Neural crest cell (in vitro differentiated cells): ENCODE results near the gene GSX1. TPM values are rescaled to one million over a fixed set of nuclear protein-coding genes. Genes with fewer than 3 reads are reported as not detected.
"Not testable (repeated sequence)": the region's sequence is repeated elsewhere in the genome, so short reads cannot be mapped to it uniquely, and the experiment has no call there.

Experiments used
- DNase-seq: peaks from one replicate; pipeline ENCODE4 v3.0.0; 2021; ENCODE audit warnings: low read depth, mixed read lengths, low spot score
- H3K27ac Mint-ChIP-seq: one replicate; pipeline ENCODE4 v1.8.0; 2021; ENCODE audit warnings: mild to moderate bottlenecking, mixed read lengths; ENCODE audit not compliant: unreplicated experiment
- H3K27me3 Mint-ChIP-seq: 2 replicates; pipeline ENCODE4 v1.8.0; 2021; ENCODE audit warnings: low read depth, mild to moderate bottlenecking, mixed read lengths
- H3K36me3 Mint-ChIP-seq: 2 replicates; pipeline ENCODE4 v1.8.0; 2021; ENCODE audit warnings: low read depth, mild to moderate bottlenecking, mixed read lengths
- H3K4me1 Mint-ChIP-seq: 2 replicates; pipeline ENCODE4 v1.8.0; 2021; ENCODE audit warnings: mixed read lengths
- H3K4me3 Mint-ChIP-seq: one replicate; pipeline ENCODE4 v1.8.0; 2021; ENCODE audit warnings: mild to moderate bottlenecking, mixed read lengths
- H3K9me3 Mint-ChIP-seq: 2 replicates; pipeline ENCODE4 v1.8.0; 2021; ENCODE audit warnings: mixed read lengths
- long read RNA-seq: library from polyadenylated mRNA; unstranded; transcript quantifications from one replicate; pipeline ENCODE4 v2.0.0, GENCODE V29; 2020
- total RNA-seq: library from RNA; stranded (reverse); gene quantifications from 2 replicates; pipeline ENCODE4 v1.2.1, GENCODE V29; 2021
- TF ChIP-seq, protein P1 (sequence below): fragments of 200-600 bp; sonication (generic); conservative IDR thresholded peaks from 2 replicates; pipeline ENCODE4 v1.5.0; 2021; ENCODE audit warnings: antibody characterized with exemption, mild to moderate bottlenecking

GSX1 gene
- total RNA-seq: 10.6 and 11.4 TPM in 2 replicates
- long read RNA-seq: 0 reads

DNA sequence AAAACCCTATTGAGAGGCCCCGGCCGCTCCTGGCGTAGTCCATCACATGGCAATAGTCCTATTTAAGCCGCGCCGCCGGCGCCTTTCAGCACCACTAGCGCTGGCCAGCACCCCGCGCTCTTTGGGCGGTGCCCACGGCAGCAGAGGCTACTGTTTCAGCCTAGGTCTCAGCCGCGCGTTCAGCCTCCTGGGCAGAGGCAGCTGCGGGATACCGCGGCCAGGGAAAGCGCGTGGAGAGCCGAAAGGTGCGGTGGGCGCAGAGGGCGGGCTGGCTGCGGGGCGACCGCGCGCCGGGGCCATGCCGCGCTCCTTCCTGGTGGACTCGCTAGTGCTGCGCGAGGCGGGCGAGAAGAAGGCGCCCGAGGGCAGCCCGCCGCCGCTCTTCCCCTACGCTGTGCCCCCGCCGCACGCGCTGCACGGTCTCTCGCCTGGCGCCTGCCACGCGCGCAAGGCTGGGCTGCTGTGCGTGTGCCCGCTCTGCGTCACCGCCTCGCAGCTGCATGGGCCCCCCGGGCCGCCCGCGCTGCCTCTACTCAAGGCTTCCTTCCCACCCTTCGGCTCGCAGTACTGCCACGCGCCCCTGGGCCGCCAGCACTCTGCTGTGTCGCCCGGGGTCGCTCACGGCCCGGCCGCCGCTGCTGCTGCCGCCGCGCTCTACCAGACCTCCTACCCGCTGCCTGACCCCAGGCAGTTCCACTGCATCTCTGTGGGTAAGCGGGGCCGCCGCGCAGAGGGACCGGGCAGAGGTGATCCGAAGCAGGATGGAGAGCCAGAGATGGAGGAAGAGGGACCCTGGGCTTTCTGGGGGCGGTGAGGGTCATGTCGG lies at the start of gene GSX1:
Gene GSX1 (plus strand): TSS at position 91 of the 826 bp plus-strand sequence. CDS start 208 bp downstream, at position 299.
- peaks cover 95% of the 10 kb centered on the region for H3K27me3 Mint-ChIP-seq
- DNase-seq: peak; percentile 74
- peak within 1 kb of the TSS; percentile 90 for H3K4me3 Mint-ChIP-seq
- H3K4me1 Mint-ChIP-seq: peaks cover 49% of the 10 kb centered on the region
- TF ChIP-seq, protein P1, sequence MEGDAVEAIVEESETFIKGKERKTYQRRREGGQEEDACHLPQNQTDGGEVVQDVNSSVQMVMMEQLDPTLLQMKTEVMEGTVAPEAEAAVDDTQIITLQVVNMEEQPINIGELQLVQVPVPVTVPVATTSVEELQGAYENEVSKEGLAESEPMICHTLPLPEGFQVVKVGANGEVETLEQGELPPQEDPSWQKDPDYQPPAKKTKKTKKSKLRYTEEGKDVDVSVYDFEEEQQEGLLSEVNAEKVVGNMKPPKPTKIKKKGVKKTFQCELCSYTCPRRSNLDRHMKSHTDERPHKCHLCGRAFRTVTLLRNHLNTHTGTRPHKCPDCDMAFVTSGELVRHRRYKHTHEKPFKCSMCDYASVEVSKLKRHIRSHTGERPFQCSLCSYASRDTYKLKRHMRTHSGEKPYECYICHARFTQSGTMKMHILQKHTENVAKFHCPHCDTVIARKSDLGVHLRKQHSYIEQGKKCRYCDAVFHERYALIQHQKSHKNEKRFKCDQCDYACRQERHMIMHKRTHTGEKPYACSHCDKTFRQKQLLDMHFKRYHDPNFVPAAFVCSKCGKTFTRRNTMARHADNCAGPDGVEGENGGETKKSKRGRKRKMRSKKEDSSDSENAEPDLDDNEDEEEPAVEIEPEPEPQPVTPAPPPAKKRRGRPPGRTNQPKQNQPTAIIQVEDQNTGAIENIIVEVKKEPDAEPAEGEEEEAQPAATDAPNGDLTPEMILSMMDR: no peak
- H3K36me3 Mint-ChIP-seq: peaks cover 3% of the 10 kb centered on the region
- H3K9me3 Mint-ChIP-seq: no peaks in the 10 kb centered on the region
- no peak within 1 kb of the TSS for H3K27ac Mint-ChIP-seq

DNA sequence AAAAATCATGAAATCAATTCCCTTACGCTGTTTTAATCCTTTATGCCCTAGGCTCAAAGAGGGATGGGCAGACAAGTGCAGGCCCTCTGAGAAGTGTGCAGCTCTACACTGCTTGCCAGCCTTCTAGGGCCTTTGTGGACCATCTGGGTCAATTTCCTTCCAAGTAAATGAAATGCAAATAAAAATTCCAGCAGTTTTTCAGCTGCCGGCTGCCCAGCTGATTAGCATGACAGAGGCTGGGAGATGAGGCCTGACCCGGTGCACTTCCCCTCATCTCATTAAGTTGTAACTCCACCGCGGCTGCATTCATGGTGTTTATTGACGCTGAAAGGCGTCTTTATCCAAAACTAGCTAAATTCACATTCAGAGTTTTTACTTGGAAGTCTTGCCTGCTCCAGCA lies 47.5 kb upstream of the GSX1 start:
- Mint-ChIP-seq H3K4me3 (peak overlapping the region; percentile 52), H3K9me3 (peaks cover 10% of the 10 kb centered on the region), H3K27me3 (peaks cover 16% of the 10 kb centered on the region), H3K36me3 (peaks cover 4% of the 10 kb centered on the region), H3K27ac (peak overlapping the region; percentile 83), H3K4me1 (peaks cover 45% of the 10 kb centered on the region)
- TF ChIP-seq, protein P1: no peak
- peak; percentile 43 for DNase-seq

DNA sequence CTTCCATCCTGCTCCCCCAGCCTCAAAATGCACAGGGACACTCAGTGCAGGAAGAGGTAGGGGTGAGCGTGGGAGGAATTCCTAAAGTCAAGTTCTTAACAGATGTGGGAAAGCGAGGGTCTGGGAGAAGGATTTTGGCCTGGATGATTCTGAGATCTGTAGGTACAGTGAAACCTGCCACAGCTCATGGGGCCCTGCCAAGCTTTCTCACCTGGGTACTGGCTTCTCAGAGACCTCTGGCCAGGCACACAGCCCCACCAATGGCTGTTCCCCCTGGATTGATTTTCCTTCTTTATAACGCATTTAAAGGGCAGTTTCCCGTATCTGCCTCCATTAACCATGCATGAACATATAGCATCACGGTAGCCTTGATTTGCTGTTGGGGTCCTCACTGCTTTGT lies 47.0 kb upstream of the GSX1 start:
- TF ChIP-seq, protein P1: no peak
- DNase-seq: no peak
- peaks cover 12% of the 10 kb centered on the region for H3K27me3 Mint-ChIP-seq
- H3K36me3 Mint-ChIP-seq: peaks cover 2% of the 10 kb centered on the region
- peak overlapping the region; percentile 83 for H3K27ac Mint-ChIP-seq
- H3K4me1 Mint-ChIP-seq: peaks cover 41% of the 10 kb centered on the region
- peaks cover 5% of the 10 kb centered on the region for H3K9me3 Mint-ChIP-seq
- peak overlapping the region; percentile 35 for H3K4me3 Mint-ChIP-seq

DNA sequence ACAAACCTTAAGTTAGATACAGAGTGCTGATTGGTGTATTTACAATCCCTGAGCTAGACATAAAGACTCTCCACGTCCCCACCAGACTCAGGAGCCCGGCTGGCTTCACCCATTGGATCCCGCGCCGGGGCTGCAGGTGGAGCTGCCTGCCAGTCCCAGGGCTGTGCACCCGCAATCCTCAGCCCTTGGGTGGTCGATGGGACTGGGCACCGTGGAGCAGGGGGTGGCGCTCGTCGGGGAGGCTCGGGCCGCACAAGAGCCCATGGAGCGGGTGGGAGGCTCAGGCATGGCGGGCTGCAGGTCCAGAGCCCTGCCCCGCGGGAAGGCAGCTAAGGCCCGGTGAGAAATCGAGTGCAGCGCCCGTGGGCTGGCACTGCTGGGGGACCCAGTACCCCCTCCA lies 44.1 kb upstream of the GSX1 start:
- H3K4me3 Mint-ChIP-seq, H3K36me3 Mint-ChIP-seq, H3K27ac Mint-ChIP-seq, DNase-seq, H3K9me3 Mint-ChIP-seq: not testable (repeated sequence)
- H3K27me3 Mint-ChIP-seq: peaks cover 14% of the 10 kb centered on the region
- peaks cover 47% of the 10 kb centered on the region for H3K4me1 Mint-ChIP-seq

DNA sequence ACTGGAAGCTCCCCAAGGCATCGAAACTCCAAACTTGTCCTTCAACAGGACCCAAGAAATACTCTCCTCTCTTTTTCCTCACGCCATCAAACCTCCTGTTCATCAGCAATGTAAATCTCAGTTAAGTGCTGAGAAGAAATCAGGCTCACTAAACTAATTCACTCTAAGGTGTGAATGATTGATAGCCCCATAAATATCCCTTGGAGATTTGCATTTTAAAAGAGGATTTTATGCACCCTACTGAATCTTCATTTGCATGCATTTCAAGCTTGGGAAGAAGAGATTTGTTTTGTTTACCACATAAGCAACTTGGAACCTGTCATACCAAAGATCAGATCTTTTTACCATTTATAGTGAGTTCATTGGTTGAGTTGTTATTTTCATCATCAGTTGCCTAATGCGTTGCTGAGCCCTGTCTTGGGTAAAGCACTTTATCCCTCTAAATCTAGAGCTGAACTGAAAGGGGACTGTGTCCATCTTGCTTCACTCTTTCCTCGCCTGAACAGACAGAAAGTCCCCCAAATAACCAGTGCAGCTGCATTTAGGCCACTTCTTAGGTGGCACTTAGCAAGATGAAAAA lies 40.2 kb upstream of the GSX1 start:
- H3K9me3 Mint-ChIP-seq: peaks cover 3% of the 10 kb centered on the region
- H3K36me3 Mint-ChIP-seq: peaks cover 4% of the 10 kb centered on the region
- no peak for DNase-seq
- TF ChIP-seq, protein P1: no peak
- H3K27me3 Mint-ChIP-seq: peaks cover 14% of the 10 kb centered on the region
- no peak overlapping the region for H3K27ac Mint-ChIP-seq
- H3K4me1 Mint-ChIP-seq: peaks cover 18% of the 10 kb centered on the region
- no peak overlapping the region for H3K4me3 Mint-ChIP-seq

DNA sequence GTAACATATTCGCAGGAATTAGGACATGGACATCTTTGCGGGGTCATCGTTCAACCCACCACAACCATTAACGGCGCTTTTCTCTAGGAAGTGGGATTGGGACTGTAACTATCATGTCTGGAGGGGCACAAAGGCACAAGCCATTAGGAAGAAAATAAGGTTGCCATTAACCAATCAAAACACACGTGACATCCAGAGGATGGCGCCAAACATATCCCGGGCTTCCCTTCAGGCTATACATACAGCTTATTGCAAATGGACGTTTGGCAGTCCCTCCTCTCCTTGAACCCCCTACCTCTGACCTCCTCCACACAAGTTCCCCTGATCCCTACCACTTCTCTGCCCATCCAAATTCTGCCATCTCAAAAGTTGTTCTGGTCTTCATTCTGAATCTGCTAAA lies 26.6 kb upstream of the GSX1 start:
- no peaks in the 10 kb centered on the region for H3K36me3 Mint-ChIP-seq
- H3K9me3 Mint-ChIP-seq: no peaks in the 10 kb centered on the region
- H3K27me3 Mint-ChIP-seq: peaks cover 35% of the 10 kb centered on the region
- no peak for DNase-seq
- H3K27ac Mint-ChIP-seq: no peak overlapping the region
- H3K4me3 Mint-ChIP-seq: no peak overlapping the region
- H3K4me1 Mint-ChIP-seq: no peaks in the 10 kb centered on the region
- TF ChIP-seq, protein P1: no peak
